Osteocyte (in vitro differentiated cells): Measurements from ENCODE around the gene MIXL1. TPM values are rescaled to one million over a fixed set of nuclear protein-coding genes. Genes with fewer than 3 reads are reported as not detected.

Experiments used
- DNase-seq: peaks from one replicate; pipeline ENCODE4 v3.0.0; 2021; ENCODE audit warnings: mixed read lengths; ENCODE audit not compliant: unreplicated experiment; ENCODE audit errors: extremely low spot score
- H3K27ac Mint-ChIP-seq: one replicate; pipeline ENCODE4 v1.8.0; 2021; ENCODE audit warnings: mild to moderate bottlenecking, mixed read lengths; ENCODE audit not compliant: unreplicated experiment
- H3K27me3 Mint-ChIP-seq: one replicate; pipeline ENCODE4 v1.8.0; 2021; ENCODE audit warnings: mixed read lengths; ENCODE audit not compliant: unreplicated experiment
- H3K36me3 Mint-ChIP-seq: one replicate; pipeline ENCODE4 v1.8.0; 2021; ENCODE audit warnings: mixed read lengths; ENCODE audit not compliant: unreplicated experiment
- H3K4me1 Mint-ChIP-seq: one replicate; pipeline ENCODE4 v1.8.0; 2021; ENCODE audit warnings: mixed read lengths; ENCODE audit not compliant: unreplicated experiment
- H3K4me3 Mint-ChIP-seq: one replicate; pipeline ENCODE4 v1.8.0; 2021; ENCODE audit warnings: mild to moderate bottlenecking, moderate library complexity, mixed read lengths; ENCODE audit not compliant: unreplicated experiment
- H3K9me3 Mint-ChIP-seq: one replicate; pipeline ENCODE4 v1.8.0; 2021; ENCODE audit warnings: mixed read lengths; ENCODE audit not compliant: unreplicated experiment
- CTCF ChIP-seq: fragments of 200-600 bp; sonication (generic); IDR thresholded peaks from 2 replicates; pipeline ENCODE4 v1.5.0; 2021; ENCODE audit warnings: antibody characterized with exemption, mild to moderate bottlenecking, moderate library complexity
- total RNA-seq: library from RNA; stranded (reverse); gene quantifications from 2 replicates; pipeline ENCODE4 v1.2.1, GENCODE V29; 2021

Gene MIXL1
- total RNA-seq, 1 donor from 2014 or later: not detected

- no peaks in the 10 kb centered on the region for H3K36me3 Mint-ChIP-seq
- peak overlapping the region; percentile 71 for H3K4me3 Mint-ChIP-seq
- peak; percentile 16 for TF ChIP-seq CTCF
- H3K27ac Mint-ChIP-seq: no peak overlapping the region
- peaks cover 3% of the 10 kb centered on the region for H3K27me3 Mint-ChIP-seq
- H3K4me1 Mint-ChIP-seq: peaks cover 5% of the 10 kb centered on the region
- no peaks in the 10 kb centered on the region for H3K9me3 Mint-ChIP-seq
- DNase-seq: no peak
These were observed 351 bp downstream of the MIXL1 start for GRCh38 chr1:226223786-226224244.

- TF ChIP-seq CTCF: no peak
- Mint-ChIP-seq H3K9me3 (no peaks in the 10 kb centered on the region), H3K27ac (no peak overlapping the region), H3K27me3 (peaks cover 3% of the 10 kb centered on the region), H3K4me3 (no peak overlapping the region), H3K4me1 (peaks cover 5% of the 10 kb centered on the region), H3K36me3 (no peaks in the 10 kb centered on the region)
- no peak for DNase-seq
These were observed 3.1 kb downstream of the MIXL1 start for GRCh38 chr1:226226601-226227000.

GRCh38 chr1:226233293-226233692 lies 9.8 kb downstream of the MIXL1 start:
- no peak for TF ChIP-seq CTCF
- Mint-ChIP-seq H3K36me3 (no peaks in the 10 kb centered on the region), H3K4me3 (no peak overlapping the region), H3K27me3 (no peaks in the 10 kb centered on the region), H3K4me1 (no peaks in the 10 kb centered on the region), H3K9me3 (no peaks in the 10 kb centered on the region), H3K27ac (no peak overlapping the region)
- DNase-seq: no peak

- Mint-ChIP-seq H3K36me3 (no peaks in the 10 kb centered on the region), H3K4me1 (no peaks in the 10 kb centered on the region), H3K4me3 (no peak overlapping the region), H3K27ac (no peak overlapping the region), H3K27me3 (no peaks in the 10 kb centered on the region), H3K9me3 (no peaks in the 10 kb centered on the region)
- DNase-seq: no peak
- no peak for TF ChIP-seq CTCF
These were observed 10.3 kb downstream of the MIXL1 start for GRCh38 chr1:226233806-226234205.

- Mint-ChIP-seq H3K36me3 (no peaks in the 10 kb centered on the region), H3K27ac (no peak overlapping the region), H3K27me3 (no peaks in the 10 kb centered on the region), H3K4me3 (no peak overlapping the region), H3K4me1 (no peaks in the 10 kb centered on the region), H3K9me3 (no peaks in the 10 kb centered on the region)
- no peak for TF ChIP-seq CTCF
- no peak for DNase-seq
These were observed 13.4 kb downstream of the MIXL1 start for GRCh38 chr1:226236826-226237225.
